Cardiac muscle cell (in vitro differentiated cells and primary cell): ENCODE measurements around the gene NPLOC4. TPM values are rescaled to one million over a fixed set of nuclear protein-coding genes. Genes with fewer than 3 reads are reported as not detected.

Experiments used
- DNase-seq, 2 donors: peaks; one replicate each; pipeline versions ENCODE4 v3.0.0 to v3.0.0-alpha.2; 2010 to 2017; ENCODE audit warnings: low read depth in 1 of 2, low spot score in 1 of 2
- H3K27ac ChIP-seq: fragments of 200-600 bp; sonication (generic); 2 replicates; pipeline ENCODE4 v1.5.1; 2016
- H3K27me3 ChIP-seq: fragments of 200-600 bp; sonication (generic); 2 replicates; pipeline ENCODE4 v1.6.0; 2016; ENCODE audit warnings: control low read depth
- H3K36me3 ChIP-seq: fragments of 200-600 bp; sonication (generic); 2 replicates; pipeline ENCODE4 v1.5.1; 2016; ENCODE audit warnings: control low read depth
- H3K4me1 ChIP-seq: fragments of 200-600 bp; sonication (generic); 2 replicates; pipeline ENCODE4 v1.8.1; 2017; ENCODE audit warnings: low read depth, mild to moderate bottlenecking, mixed run types
- H3K4me3 ChIP-seq: fragments of 200-600 bp; sonication (generic); 2 replicates; pipeline ENCODE4 v1.5.1; 2016; ENCODE audit warnings: mild to moderate bottlenecking
- H3K9me3 ChIP-seq: fragments of 200-600 bp; sonication (generic); 2 replicates; pipeline ENCODE4 v1.5.1; 2017; ENCODE audit warnings: low read depth, mild to moderate bottlenecking, control low read depth
- CTCF ChIP-seq: IDR thresholded peaks from 2 replicates; pipeline ENCODE4 v1.5.1; 2012; ENCODE audit warnings: low read depth, mild to moderate bottlenecking, low read length
- polyA plus RNA-seq: library from polyadenylated mRNA; unstranded; fragments of >200 nt; fragmentation: Nextera tagmentation; extraction: Ambion mirVana; gene quantifications from 2 replicates; pipeline ENCODE4 v1.2.1, GENCODE V29; 2016
- total RNA-seq: library from RNA; depleted of rRNA; stranded (reverse); fragments of >200 nt; gene quantifications from 2 replicates; pipeline ENCODE4 v1.2.3, GENCODE V29; 2016

NPLOC4 gene
- total and polyA plus RNA-seq, 2 experiments from 2014 or later = 51.5 to 53.8 TPM

GRCh38 chr17:81647640-81648012, 10.7 kb upstream of the NPLOC4 start:
- TF ChIP-seq CTCF = no peak
- H3K27ac ChIP-seq = no peak overlapping the region
- no peak for DNase-seq
- H3K9me3 ChIP-seq = no peaks in the 10 kb centered on the region
- peaks cover 28% of the 10 kb centered on the region for H3K27me3 ChIP-seq
- H3K4me3 ChIP-seq = no peak overlapping the region
- H3K4me1 ChIP-seq = no peaks in the 10 kb centered on the region
- H3K36me3 ChIP-seq = no peaks in the 10 kb centered on the region

- no peak for TF ChIP-seq CTCF
- no peak overlapping the region for H3K4me3 ChIP-seq
Measured at GRCh38 chr17:81646869-81647600, 10.1 kb upstream of the NPLOC4 start.

GRCh38 chr17:81644976-81645952, 8.4 kb upstream of the NPLOC4 start:
- Histone ChIP-seq H3K27ac (no peak overlapping the region), H3K9me3 (no peaks in the 10 kb centered on the region), H3K36me3 (no peaks in the 10 kb centered on the region), H3K4me1 (no peaks in the 10 kb centered on the region), H3K4me3 (no peak overlapping the region), H3K27me3 (peaks cover 28% of the 10 kb centered on the region)
- TF ChIP-seq CTCF = no peak
- no peak for DNase-seq

More at GRCh38 chr17:81646869-81647600, 10.1 kb upstream of the NPLOC4 start:
- Histone ChIP-seq H3K27me3 (peaks cover 28% of the 10 kb centered on the region), H3K4me1 (no peaks in the 10 kb centered on the region), H3K9me3 (no peaks in the 10 kb centered on the region), H3K27ac (no peak overlapping the region), H3K36me3 (no peaks in the 10 kb centered on the region)
- no peak for DNase-seq

- Histone ChIP-seq H3K4me3 (no peak overlapping the region), H3K4me1 (no peaks in the 10 kb centered on the region), H3K9me3 (no peaks in the 10 kb centered on the region), H3K27me3 (peaks cover 28% of the 10 kb centered on the region), H3K36me3 (no peaks in the 10 kb centered on the region), H3K27ac (no peak overlapping the region)
- no peak for TF ChIP-seq CTCF
- no peak for DNase-seq
Measured at GRCh38 chr17:81644496-81644895, 7.6 kb upstream of the NPLOC4 start.

- DNase-seq = peak in 1 of 2 donors; percentile 36
- Histone ChIP-seq H3K27ac (no peak overlapping the region), H3K36me3 (no peaks in the 10 kb centered on the region), H3K27me3 (peaks cover 3% of the 10 kb centered on the region), H3K4me1 (no peaks in the 10 kb centered on the region), H3K4me3 (no peak overlapping the region), H3K9me3 (no peaks in the 10 kb centered on the region)
- TF ChIP-seq CTCF = no peak
Measured at GRCh38 chr17:81641825-81642489, 5.0 kb upstream of the NPLOC4 start.
